HG03159 (cell line): ENCODE measurements around the gene TSEN54.
A peak's percentile ranks its signal among the peaks of the same experiment; 100 is the strongest.

ENCODE experiments used
- ATAC-seq: cut with Tn5 transposase; IDR thresholded peaks from one replicate; pipeline ENCODE4 v1.9.1; 2021; ENCODE audit warnings: mild to moderate bottlenecking, moderate library complexity; ENCODE audit not compliant: unreplicated experiment

Gene TSEN54

DNA sequence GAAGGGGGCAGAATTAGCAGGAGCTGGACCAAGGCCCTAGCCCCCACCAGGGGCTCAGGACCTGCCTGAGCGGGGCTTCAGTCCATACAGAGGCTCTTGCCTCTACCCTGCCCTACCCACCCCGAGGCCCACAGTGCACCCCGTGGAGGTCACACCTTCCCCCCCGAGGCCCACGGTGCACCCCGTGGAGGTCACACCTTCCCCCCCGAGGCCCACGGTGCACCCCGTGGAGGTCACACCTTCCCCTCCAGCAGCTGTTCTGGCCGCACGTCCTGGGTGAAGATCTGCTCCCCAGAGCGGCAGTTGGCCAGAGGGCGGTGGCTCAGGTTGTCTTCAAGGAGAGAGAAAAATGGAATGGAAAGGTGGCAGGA, 12.4 kb upstream of the TSEN54 start:
- ATAC-seq = no peak

DNA sequence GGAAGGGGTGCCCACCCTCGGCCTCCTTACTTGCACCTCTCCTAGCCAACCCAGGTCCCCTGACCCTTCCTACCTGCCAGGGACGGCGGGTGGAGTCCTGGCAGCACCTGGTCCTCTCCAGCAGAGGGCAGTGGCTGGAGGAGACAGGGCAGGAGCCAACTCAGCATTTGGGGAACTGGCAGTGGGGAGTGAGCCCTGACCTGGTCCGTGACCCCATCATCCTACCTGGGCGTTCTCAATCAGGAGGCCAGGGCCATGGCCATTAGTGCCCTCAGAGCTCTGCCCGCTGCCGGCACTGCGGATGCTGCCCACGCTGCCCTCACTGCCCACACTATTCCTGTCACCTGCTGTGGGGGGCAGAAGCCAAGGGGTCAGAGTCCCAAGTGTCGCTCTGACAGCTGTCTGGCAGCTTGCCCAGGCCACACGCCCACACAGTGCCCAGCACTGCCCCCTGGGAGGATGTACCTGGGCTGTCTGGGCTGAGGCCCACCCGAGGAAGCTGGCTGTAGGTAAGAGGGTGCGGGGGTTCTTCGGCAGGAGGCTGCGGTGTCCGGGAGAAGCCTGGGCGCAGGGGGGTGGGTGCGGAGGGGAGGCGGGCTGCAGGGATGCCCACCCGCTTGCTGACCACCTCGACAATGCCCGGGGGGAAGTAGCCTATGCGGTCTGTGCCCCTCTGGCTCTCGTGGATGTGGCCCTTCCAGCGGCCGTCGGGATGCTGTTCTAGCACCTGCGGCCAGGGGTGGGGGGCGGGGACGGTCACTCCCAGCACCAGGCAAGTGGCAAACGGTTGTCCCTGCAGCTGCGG, 11.8 kb upstream of the TSEN54 start:
- ATAC-seq = no peak

DNA sequence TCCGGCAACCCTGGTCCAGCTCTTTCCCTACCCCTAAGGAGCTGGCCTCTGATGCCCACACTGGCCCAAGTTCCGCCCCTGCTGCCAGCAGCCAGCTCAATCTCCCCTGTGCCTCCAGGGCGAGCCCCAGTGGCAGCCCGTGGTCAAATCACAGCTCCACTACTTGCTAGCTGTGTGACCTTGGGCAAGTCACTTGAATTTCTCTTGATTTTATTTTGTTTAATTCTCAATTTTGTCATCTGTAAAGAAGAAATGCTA, 11.2 kb upstream of the TSEN54 start:
- no peak for ATAC-seq

GRCh38 chr17:75505640-75506039, 10.7 kb upstream of the TSEN54 start:
- ATAC-seq = no peak

DNA sequence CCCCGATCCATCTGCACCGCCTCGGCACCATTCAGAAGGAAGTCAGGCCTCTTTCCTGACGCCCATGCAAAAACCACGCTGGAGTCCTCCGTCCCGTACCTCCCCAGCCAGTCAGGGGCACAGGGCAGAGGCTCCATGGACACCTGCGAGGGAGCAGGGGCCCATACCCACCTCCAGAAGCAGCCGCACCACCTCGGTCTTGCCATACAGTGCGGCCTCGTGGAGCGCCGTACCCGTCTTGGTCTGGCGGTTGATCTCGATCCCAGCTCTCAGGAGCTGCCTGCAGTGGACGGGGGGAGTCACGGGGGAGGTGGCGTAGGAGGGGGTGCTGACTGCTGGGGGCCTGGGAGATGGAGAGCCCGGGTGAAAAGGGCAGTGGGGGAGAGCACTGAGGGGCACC, 10.2 kb upstream of the TSEN54 start:
- ATAC-seq = no peak

- no peak for ATAC-seq
Measured at GRCh38 chr17:75506888-75507287, 9.4 kb upstream of the TSEN54 start.

GRCh38 chr17:75507733-75508719, 8.3 kb upstream of the TSEN54 start:
- no peak for ATAC-seq

DNA sequence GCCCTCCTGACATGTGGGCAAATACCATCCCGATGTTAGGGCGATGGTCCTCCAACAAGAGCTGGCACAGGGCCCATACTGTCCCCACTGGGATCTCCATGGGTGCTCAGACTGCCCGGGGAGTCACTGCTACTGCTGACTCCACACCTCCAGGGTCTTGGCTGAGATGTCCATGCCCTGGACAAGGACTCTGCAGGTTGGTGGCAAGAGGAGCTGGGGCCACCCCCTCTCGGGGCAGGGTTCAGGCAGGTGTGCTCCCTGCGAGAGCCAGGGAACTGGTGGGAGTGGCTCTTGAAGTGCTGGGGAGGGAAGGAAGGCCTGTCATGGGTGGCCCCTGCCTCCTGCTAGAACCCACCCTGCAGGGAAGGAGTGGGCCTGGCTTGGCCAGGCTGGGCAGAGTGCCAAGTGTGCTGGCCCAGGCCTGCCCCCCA, 7.4 kb upstream of the TSEN54 start:
- ATAC-seq = no peak

DNA sequence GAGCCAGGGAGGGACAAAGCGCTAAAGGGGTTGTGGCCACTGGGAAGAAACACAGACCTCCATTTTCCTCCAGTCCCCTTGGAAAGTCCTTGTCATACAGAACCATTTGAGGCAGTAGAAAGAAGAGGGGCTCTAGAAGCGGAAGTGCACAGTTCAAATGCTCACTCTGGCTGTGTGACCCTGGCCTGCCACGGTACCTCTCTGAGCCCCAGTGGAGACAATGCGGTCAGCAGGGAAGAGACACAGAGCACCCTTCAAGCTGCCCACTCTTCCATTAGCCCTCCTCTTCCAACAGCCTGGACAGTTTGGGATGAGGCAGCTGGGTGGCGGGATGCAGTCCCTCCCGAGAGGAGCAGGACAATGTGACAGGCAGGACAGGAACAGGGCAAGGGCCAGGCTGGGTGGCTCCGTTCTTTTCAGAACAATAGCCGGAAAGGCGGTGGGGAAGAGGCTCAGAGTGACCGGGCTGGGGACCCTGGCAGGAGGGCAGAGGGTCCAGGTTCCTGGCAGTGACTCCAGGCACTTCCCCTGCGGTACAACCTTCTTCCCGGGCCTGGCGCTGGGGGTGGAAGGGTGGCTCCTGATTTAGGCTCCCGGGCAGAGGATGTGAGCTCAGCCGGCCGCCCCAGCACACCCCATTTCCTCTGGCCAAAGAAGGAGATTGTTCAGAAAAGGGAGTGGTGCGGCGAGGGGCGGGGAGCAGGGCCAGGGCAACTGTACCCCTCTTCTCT, 6.6 kb upstream of the TSEN54 start:
- ATAC-seq = no peak

DNA sequence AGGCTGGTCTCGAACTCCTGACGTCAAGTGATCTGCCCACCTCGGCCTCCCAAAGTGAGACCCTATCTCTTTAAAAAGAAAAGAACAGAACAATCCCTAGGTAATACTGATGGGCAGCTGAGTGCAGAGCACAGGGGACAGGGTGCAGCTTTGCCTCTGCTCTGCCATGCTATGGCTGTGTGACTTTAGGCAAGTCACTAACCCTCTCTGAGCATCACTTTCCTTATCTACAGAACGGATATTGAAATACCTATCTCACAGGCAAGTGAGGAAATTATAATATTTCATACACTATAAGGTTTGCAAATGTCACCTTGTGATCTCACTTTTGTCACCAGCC, 5.1 kb upstream of the TSEN54 start:
- no peak for ATAC-seq

DNA sequence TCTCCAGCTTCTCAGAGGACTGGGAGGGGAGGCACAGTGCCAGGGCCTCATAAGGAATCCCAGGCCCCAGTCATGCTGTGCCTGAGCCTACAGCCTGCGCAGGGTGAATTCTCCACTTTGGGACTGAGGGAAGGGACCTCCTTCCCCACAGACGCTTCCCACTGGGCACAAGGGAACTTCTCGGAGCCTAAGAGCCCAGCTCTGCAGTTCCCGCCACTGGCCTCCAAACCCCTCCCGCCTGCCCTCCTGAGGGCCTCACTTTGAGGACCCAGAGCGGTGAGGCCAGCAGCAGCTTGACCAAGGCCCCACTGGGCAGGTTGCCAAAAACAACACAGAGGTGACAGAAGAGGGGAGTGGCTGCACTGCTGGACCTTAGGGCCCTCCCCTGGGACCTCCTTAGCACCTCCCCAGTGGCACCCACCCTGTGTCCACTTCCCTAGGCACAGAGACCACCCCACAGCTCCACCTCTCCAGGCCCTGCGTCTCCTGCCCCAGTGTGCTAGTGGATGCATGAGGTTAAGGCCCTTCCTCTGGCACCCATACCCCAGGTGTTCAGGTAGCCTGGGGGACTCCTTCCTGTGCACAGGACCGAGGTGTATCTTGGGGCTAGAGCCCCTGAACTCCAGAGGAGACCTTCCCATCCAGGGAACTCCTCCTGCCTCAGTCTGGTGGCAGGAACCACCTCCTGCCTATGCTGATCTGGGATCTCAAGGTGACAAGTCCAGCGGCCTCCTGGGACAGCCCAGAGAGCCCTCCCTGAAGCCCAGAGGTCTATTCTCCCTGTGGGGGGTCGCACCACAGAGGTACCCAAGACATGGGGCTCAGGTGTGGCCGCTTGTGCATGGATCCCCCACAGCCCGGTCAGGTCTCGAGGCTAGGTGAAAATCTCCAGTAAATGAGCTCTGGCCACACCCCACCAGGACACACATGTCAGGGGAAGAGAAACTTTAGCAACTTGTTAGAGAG, 4.4 kb upstream of the TSEN54 start:
- ATAC-seq = no peak

DNA sequence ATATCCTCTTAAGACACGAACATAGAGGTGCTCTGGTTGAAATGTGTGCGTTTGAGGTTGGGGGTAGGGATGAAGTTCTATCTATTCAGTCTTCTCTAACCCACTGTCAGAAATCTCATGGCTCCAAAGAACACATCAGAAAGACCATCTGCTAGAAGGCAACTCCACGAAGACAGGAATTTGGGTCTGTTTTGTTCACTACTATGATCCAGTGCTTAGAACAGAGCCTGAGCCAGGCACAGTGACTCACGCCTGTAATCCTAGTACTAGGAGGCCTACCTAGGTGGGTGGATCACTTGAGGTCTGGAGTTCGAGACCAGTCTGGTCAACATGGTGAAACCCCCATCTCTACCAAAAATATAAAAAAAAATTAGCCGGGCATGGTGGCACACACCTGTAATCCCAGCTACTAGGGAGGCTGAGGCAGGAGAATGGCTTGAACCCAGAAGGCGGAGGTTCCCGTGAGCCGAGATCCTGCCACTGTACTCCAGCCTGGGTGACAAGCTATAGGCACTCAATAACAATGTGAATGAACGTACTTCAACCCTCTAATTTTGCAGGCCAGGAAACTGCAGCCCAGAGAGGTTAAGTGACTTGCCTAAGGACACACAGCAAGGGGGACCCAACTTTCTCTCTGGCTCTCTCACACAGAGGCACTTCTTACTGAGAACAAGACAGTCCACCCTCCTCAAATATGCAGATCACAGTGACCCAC, 3.2 kb upstream of the TSEN54 start:
- no peak for ATAC-seq

DNA sequence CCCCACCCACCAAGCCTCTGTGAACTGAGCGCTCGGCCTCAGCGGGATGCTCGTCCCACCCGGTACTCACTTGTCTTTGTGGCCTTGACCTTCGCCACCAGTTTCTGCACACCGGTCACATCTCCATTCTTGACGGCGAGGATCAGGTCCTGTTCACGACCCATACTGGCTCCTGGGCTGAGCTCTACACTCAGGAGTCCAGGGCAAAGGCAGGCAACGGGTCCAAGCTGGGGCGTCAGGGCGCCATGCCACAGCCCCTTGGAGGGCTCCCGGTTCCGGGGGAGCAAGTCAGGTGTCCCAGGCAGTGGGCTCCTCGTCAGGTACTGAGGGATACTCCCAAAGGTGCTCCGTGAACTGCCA, 2.7 kb upstream of the TSEN54 start:
- ATAC-seq = no peak

DNA sequence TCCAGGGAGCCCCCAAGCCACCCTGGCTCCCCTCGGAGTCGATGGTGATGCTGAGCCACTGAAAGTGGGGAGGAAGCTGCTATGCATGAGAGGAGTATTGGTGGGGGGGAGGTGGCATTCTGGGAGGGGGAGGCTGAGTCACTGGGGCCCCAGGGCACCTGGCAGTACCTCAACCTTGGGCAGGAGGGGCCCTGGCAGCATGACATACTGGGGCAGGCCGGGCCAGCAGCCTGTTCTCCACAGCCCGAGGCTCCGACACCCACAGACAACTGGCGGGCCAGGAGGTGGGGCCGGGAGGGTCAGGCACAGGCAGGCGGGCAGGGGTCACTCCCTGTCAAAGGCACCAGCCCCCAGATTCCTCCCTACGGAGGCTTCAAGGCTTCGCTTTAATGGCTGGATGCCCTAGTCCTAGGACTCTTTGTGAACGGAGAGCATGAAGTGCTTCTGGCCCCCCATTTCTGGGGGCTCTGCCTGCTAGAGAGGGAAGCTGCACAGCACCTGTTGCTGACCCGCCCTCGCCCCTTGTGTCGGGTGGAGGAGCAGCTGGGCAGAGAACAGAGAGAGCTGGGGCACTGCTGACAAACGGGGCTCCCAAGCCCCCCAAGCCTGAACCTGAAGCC, 1.9 kb upstream of the TSEN54 start:
- ATAC-seq = no peak

DNA sequence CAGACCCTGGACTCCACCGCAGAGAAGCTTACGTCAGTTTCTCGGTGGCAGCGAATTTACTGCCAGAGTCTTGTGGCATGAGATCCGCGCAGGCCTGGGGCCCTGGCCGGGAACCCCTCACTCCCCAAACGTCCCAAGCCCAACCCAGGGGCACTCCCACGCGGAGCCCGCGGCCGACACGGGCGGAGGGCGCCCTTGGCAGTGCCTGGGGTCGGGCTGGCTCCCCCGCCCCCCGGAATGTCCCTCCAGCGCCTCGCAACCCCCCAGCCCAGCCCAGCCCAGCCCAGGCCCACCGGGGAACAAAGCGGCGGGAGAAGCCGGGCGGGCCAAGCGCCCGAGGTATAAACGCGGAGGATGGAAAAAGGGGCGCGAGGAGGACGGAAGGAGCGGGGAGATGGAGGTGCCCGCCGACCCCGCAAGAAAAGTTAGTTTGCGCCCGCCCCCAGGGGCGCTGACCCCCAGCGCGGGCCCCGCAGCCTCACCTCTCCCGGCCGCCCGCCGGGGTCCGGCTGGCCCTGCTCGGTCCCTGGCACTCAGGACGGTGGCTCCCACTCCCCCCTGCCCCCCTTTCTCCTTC, 1.3 kb upstream of the TSEN54 start:
- ATAC-seq = no peak

DNA sequence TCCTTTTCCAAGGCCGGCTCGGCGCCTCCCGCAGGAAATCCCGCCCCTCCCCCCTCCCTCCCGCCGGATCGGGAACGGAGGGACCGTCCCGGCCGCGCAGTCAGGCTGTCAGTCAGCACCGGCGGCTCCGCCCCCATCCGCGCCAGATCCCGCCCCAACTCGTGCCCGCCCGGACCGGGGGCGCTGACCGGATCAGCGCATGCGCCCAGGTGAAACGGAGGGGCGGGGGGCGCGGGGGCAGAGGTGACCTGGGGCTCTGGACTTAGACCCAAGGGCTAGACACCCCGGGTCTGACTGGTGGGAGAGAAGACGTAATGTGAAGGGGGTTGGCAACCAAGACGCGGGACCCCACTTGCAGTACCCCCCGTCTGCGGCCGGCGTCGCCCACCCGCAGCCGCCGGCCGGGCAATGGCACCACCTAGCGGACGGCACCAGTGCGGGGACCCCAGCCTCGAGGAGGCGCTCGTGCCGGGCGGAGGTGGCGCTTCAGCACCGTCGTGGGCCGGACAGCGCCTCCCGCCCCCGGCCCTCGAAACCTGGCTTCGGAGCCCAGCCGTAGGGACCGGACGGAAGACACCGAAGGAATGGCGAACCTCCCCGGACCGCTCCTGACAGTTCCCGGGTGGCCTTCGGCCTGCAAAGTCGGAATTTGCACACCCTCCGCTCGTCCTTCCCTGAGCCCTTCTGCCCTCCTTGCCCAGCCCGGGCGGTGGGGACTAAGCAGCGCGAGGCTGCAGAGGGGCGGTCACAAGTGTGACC, 653 bp upstream of the TSEN54 start, which contains the start of gene CASKIN2:
Gene CASKIN2 (minus strand): TSS at position 42 of the 759 bp plus-strand sequence. CDS start 1,733 bp downstream, outside the sequence.
- ATAC-seq = peak; percentile 48

DNA sequence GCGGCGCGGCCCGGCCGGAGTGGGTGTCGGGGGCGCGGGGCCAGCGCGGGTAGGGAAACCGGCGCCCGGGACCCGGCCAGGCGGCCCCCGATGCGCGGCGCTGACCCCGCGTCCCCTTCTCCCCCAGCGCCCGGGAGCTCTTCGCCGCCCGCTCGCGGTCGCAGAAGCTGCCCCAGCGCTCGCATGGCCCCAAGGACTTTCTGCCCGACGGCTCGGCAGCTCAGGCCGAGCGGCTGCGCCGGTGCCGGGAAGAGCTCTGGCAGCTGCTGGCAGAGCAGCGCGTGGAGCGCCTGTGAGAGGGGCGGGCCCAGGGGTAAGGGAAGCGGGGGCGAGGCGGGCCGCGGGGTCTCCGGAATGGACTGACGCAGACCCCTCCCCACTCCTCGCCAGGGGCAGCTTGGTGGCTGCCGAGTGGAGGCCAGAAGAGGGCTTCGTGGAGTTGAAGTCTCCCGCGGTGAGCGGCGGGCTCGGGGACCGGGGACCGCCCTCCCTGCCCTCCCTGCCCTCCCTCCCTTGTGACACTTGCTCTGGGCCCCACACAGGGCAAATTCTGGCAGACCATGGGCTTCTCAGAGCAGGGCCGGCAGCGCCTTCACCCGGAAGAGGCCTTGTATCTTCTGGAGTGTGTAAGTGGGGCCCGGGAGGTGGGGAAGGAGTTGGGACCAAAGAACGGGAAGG, 430 bp downstream of the TSEN54 start:
- ATAC-seq = peak; percentile 4
